ENCODE results near the gene DGKG.

The DGKG gene

DNA sequence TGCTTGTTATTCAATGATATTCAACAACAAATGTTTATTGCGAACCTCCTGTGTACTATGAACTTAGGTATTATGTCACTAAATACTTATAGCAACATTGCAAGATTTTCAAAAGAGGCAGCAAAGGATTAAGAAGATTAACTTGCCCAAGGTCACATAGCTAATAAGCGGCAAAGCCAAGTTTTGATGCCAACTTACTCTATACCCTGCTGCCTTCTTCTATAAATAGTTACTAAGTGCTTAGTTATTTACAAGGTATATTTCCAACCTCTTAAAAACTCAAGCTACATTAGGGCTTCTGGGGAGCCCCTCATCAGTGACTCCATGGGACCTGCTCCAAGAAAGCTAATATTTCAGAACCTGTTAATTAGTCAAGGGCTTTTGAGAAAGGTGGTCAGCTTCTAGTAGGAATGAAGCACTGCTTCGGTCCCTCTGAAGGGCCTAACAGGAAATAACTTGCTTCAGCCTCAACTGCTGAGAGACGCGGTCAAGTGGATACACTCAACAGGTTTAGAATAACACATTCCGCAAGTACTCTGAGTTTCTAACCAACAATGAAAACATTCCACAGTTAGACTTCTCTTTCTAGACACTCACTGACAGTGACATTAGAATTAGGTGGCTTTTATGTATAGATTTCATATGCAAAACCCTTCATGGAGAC lies 125.5 kb downstream of the DGKG start:
- no peak for DNase-seq

DNA sequence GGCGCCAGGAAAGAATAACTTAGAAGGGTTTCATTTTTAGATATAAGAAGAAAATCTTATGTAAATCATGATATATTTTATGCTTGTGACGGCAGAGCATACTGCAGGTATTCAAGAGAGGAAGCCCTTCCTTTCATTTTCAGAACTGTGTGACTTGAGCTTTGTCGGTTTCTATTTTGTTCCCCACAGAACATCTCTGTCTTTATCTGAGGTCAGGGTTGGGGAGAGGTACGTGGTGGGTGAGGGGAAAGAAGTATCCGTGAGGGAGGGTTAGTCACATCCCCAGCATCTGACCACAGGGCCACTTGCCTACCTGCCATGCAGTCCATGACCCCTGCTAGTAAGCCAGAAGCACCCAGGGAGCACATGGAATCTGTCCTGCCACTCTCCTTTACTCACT lies 126.5 kb downstream of the DGKG start:
- DNase-seq, result peak; percentile 42

DNA sequence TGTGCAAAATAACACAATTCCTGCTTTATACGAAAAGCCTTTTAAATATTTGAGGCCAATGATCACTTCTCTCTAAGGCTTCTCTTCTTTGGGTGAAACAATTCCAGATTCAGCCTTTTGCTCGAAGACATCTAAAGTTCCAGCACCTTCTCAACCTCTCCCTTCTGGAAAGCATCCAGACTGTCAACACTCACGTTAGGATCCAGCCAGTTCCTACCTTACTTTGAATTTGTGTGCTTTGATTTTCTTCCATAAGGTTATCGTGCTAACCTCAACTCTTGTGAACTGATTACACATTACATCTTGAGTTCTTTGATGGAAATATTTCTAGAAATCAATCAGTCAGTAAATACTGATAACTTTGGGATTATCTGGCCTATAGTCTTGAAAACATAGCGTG lies 127.9 kb downstream of the DGKG start:
- no peak for DNase-seq

DNA sequence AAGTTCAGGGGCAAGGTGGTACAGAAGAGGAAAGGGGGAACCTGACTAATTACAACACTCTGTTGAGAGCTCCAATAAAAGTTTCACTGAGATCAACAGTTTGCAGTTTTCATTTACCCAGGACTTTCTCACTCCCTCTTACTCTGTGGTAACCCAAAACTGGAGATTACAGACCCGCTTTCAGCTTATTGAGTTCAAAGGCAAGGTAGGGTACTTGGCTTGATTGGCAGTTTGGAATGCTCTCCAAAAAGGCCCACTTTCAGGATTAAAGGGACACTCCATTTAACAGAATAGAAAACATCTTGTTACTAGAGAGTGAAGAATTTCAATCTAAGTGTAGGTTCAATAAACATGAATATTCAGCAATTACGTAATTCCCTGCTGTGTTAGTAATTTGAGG lies 135.6 kb downstream of the DGKG start:
- DNase-seq, result no peak

DNA sequence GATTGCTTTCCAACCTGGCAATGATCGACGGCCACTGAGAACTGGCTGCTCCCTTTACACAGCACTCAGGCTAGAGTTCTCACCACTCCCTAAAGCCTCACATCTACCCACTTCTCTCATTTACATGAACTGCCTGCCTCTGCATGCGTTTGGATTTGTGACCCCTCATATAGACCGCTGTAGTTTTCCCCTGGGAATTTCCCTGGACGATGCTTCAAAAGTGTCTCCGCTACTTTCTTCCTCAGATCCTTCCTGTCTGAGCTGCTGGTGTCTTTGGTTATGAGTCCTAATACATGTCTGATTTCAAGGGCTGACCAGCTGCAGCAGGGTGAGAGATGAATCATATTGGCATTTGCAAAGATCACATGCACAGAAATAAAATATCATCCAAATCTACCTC lies 136.4 kb downstream of the DGKG start:
- DNase-seq, result no peak

DNA sequence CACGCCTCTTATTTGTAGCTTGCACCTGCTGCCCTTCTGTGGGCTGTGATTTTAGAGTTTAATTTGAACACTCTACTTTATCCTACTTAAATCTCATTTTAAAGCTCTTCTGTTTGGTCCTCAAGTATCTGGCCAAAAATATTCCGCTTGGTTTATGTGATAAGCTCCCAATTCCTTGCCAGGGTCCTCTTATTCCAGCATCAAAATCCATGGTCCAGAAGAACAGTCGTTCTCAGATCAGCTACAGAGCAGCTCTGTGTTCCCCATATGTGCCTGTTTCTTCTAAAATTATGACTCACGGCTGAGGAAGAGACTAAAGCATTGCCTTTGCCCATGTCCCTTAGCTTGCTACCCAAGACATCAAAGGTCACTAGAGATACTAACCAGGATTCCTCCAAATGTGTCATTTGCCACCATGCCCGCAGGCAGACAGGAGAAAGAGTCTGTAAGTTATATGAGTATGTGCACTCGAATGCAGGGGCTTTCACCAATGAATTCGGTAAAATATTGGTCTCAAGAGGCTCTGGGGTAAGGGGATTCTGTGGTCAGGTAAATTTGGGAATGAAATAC lies 137.9 kb downstream of the DGKG start:
- DNase-seq, result no peak

DNA sequence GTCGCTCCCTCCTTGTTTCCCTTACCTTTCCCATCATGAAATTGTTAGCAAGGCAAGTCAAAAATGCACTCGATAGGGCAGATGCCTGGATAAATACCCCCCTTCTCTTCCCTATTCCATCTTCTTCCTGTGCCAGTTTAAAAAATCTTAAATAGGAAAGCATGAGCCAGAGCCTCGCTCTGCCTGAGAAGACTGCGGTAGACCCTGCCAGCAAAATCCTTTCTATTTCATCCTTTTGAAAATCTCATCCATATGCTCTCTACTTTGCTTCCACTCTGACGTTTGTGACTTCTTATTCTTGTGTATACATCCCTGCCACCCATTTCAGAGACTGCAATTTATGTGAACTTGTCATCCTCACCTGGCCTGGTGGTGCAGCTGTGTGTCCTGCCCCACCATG lies 138.6 kb downstream of the DGKG start:
- no peak for DNase-seq

DNA sequence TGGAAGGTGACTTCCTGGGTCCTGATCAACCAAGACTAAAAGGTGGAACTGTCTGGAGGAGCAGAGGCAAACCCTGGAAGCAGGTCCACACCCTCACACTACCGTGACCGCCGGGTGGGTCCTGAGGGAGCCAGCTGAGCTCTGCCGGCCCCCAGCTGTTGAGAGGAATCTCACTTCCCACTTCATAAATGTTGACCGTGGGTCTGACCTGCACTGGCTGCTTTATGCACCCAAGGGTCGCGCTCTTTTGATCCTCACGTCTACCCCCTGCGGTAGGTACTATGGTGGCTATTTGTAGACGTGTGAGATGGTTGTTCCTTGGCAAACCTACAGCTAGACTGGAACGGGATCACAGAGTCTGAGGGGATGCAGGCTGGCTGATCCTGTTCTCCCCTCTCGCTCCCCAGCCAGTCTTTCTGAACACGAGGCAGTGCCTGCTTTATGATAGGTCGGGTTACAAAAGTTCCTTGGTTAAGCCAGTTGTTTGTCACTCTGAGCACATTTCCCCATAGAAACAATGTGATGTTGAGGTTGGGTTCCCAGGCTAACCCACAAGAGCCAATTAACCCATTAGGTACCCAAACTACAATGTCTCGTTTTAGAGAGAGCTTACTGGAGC lies 140.2 kb downstream of the DGKG start:
- DNase-seq, result no peak

DNA sequence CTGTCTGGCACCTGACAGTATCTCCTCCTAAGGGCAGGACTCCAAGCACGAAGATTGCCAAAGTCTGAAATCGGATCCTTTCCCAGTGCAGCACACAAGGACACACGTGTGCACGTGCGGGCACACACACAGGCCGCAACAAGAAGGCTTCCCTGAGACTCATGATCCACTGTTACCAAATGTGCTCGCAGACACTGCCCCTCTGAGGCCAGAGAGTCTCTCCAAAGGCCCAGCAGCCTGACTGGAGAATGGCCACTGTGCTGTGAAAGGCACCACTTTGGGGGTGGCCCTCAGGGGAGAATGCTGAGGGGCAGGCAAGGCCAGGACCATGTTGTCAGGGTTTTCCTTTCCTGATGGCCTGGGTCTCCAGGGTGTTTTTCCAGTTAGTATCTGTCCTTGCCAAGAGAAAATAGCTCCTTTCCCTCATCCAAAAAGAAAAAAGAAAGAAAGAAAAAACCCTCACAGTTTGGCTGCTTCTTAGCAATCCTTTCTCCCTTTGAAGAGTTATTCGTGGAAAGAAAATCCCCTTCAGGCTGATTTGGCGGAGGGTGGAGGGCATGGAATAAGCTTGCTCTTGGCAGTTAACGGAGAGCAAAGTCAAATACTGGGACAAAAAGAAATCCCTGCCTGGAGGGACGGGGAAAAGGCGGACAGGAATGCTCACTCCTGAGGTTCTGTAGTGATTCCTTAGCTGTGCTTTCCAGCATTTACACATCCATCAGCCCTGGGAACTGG lies 141.0 kb downstream of the DGKG start:
- no peak for DNase-seq

DNA sequence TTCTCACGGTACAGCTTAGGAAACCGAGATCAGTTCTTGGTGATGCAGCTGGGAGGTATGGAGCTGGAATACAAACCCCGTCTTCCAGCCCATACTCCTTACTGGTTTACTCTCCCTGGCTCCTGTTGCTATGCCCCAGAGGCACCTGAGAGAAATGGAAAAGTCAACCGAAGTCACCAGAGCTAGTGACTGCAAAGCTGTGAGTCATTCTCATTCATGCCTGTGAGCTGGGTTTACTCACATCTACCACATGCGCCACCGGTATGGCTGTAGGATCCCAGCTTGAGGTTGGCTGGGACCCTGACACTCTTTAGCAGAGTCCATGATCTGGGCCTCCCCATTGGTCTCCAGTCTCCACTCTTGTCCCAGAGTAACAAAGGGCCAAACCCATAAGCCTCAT lies 141.7 kb downstream of the DGKG start:
- peak; percentile 58 for DNase-seq

DNA sequence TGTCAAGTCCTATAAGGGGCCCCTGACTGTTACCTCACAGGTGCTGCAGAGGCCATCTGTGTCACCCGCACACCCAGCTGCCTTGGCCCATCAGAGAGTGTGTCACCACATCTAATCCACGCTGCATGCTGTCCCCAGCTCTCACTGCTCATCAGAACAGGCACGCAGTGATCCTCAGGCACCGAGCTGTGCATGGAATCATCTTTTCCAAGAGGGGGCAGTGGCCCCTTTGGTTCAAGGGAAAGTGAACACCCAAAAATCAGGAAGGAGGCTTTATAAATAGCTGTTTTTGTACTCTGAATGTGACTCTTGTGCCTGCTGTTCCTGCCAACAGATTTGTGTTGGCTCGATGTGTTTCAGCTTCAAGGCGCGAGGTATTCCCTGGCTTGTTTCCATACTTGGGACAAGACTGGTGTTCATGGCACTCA lies 142.8 kb downstream of the DGKG start:
- no peak for DNase-seq

DNA sequence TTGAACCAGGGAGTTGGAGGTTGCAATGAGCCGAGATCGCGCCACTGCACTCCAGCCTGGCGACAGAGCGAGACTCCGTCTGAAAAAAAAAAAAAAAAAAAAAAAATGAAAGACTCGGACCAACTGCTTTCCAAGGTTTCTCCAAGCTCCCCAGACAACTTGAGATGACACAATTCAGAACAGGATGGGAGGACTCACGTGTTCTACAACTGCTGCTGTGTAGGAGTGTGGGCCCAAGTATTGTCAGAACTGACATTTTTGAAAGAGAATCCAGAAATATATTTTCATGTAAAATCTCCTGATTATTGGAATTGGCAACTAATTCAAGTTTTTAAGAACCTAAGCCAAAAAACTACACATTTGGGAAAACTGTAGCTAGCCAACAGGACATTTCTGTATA lies 143.6 kb downstream of the DGKG start:
- no peak for DNase-seq

DNA sequence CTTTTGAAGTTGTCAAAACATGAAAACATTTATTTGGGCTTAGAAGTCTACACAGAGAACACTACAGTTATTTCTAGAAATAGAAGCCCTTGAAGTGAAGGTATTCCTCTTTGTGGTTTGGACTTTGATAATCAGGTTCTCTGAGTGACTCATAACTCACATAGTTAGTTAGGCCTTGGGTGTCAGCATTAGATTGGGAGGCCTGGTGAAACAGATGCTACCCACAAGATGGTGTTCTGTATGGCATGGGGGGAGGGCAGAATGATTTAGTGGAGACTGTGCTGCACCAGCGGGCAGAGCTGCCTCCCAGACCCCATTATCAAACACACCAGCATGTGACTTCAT lies 144.2 kb downstream of the DGKG start:
- peak; percentile 86 for DNase-seq

DNA sequence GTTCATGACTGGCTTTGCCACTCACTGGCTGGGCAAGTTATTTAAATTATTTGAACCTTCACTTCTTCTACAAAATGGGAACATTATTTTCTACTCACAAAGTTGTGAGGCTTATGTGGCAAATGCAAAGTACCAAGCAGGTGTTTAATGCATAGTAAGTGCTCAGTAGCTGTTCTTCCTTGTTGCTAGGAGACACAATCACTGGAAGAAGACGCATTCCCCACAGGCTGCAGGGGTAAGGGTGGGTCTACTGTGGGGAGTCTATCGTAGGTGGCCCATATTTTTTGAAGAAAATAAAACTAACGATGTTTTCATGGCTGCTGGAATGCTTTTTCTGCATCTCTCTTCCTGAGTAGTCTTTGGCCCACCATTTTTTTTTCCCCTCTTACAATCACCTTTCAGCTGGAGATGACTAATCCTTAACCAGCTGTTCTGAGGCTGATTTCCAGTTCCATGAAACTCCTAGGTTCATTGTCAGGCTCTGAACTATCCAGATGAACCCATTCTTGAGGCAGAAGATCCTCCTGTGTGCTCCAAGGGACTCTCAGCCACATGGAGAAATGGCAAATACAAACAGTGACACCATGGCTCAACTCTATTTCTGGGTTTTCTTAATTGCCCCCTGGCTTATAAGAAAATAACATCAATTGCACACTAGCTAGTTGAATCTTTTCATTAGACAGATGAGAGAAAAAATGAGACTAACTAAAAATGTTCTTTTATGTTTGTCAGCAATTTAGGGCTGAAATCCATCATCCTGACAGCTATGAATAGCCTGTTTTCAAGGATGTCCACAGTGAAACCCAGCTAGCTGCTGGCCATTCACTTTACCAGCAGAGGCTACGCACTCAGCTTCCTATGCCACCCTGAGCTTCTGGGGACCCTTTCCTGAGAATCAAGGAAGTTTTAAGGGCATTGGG lies 144.9 kb downstream of the DGKG start:
- no peak for DNase-seq

DNA sequence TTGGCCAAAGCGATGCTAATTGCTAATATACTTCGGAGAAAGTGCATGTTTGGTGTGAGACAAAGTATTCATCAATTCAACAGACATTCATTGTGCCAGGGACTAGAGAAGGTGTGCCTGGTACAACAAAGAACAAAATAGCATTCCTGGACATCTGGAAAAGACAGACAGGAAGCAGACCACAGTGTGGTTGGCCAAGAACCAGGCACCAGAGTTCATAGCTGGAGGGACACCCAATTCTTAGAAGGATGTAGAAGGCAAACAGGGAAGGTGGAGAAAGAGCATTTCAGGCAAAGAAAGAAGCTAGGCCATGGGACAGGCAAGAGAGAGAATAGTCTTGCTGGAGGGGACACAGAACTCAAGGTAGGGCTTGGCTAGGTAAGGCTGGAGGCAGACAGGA lies 147.4 kb downstream of the DGKG start:
- DNase-seq, result no peak

DNA sequence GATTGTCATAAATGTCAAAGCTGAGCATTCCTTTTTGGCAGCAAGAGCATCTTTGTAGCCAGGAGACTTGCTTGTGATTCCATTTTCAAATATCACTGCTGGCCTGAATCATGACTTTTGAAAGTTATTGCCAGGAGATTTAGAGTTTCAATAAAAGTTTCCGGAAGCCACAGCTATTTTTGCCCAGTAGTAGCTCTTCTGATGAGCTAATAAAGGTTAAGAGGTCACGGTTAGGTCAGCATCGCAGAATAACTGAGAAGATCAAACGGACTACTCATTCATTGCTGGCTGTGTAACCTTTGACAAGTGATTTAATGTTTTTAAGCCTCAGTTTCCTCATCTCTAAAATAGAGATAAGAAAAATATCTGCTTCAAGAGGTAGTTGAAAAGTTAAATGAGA lies 148.1 kb downstream of the DGKG start:
- no peak for DNase-seq

DNA sequence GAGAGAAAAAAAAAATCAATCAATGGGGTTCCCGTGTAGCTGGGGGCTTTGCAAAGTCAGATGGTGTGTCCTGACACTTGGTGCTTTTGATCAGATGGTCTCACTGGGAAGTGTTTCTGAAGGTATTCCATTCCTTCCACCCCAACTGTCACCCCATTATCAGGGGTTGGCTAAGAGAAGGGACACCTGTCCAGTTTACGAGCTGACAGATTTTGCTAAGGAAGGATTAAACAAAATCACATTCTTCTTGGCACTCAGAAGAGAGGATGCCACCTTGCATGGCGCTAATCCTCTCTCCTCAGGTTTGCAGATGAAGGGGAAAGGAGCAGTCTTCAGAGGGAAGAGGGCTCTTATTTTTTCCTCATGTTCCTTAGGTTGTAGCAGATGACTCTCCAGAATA lies 149.4 kb downstream of the DGKG start:
- DNase-seq, result no peak

DNA sequence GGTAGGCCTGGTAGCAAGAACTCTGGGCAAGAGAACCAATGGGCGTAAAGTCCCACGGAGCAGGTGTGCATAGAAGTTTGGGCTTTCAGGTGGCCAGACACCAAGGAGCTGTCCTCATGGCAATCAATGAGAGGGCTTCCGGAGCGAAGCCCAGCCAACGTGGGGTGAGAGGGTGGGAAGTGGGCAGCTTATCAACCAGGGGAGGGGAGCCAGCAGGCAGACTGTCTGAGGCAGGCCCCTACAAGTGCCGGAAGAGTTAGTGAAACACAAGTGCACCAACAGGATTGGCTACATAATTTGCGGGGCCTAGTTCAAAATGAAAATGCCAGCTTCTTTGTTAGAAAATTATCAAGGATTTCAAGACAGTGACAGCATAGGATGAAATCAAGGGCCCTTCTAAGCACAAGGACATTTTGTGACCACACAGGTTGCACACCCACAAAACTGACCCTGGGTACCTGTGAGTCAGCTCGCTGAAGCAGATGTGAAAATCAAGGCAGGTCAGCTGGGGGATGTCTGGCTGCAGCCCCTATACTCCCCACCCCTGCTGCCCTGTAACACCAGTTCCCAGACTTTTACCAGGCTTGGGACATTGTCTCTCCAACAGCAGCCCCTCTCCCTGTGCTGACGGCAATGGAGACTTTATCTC lies 151.1 kb downstream of the DGKG start:
- no peak for DNase-seq

DNA sequence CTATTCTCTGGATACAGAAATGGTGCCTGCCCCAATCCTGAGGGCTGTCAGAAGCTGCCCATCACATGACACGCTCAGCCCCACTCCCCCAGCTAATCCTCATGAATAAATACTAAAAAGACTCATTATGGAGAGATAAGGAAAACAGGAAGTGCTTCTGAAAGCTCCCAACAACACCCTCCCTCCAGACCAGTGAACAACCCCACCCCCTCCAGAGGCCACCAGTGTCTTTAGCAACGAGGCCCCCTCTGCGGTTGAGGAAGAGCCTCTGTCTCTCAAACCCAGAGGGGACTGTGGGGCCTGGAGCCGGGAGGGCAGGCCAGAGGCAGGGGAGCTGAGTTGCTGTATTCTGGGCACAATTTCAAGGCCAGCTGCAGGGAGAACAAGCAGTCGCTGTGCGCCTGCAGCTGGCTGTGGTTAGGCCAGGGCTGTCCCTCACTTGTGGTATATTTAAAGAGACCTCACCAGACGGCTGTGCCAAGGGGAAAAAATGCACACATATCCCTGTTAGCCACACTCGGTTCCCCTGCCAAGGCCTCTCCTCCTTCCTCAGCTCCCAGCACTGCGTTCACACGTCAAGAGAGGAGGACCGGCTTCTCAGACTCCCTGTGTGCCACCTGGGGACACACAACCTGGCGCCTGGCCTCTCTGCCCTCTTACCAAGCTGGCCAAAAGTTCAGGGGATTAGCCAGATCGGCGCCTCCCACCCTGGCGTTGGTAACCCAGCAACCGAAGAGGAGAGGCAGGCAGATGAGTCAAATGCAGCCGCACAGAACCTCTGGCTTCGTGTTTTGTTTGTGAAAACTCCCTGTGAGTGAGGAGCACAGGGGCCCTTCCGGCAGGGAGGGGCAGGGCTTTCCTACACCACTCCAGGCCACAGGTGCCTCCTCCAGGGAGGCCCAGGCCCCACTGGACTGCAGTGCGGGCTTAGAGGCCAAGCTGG lies 152.0 kb downstream of the DGKG start:
- DNase-seq, result peak; percentile 12

DNA sequence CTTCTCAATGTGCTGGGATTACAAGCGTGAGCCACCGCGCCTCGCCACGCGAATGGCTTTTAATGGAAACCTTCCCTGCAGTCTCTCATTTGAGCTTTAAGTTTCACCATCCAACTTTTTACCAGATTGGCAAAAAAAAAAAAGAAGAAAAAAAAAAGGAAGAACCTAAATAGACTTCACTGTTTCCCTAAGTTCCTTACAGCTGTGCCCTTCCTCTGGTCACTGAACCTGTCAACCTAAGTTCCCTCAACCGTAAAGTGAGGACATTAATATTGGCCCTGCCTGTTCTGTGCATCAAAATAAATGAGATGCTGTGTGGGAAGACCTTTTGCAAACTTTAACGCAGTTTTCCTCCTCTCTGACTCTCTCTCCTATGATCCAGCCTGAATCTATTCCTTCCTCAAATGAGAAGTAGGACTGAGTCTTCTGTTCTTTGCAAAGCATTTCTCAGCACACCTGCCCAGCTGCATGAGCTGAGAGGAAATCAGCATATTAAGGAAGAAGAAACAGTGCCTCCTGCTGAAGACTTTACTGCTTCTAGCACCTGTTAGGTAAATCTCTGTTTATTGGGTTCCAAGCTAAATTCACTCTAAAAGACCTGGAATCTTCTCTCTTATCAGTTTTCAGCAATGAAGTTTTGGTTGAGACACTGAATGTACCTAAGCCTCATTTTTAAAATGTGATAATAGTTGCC lies 153.6 kb downstream of the DGKG start:
- DNase-seq, result no peak

DNA sequence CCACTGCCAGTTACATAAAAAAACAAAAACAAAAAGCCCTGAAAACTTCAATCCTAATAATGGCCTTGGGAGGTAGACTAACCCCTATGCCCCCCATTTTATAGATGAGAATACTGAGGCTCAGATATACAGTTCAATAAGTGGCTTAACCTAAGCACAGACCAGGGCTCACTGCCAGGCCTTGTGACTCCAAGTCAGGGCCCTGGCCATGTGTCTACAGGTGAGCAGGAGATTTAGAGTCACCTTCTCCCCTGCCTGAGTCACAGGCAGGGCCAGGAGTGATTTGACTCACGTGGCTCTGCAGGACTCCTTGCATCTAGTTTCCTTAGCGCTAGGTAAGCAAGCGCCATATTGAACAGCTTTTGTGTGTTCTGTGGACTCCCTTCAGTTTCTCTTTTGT lies 154.5 kb downstream of the DGKG start:
- DNase-seq, result no peak
